Measurements from ENCODE around the gene KPNA6.

DNA sequence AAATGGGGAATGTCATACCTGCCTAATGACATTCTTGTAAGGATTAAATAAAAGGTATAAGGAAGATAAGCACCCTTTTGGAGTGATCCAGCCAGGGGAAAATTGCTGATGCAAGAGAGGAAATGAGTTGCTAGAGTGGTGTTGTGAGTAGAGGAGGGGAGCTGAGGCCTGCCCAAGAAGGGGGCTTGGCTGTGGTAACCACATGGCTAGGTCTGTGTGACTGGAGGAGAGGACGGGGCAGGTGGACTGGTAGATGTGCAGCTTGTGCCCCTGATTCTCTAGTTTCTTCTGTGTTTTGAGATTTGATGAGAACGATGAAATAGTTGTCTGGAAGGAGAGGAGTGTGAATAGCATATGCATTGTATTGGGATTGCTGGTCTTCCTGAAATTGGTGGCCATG is 78.2 kb downstream of the KPNA6 start:
- no peak for TF ChIP-seq EZH2 (optimal IDR thresholded peaks at IDR 0.05; ENCODE audit: low read depth, low read length)
- TF ChIP-seq, protein P1, sequence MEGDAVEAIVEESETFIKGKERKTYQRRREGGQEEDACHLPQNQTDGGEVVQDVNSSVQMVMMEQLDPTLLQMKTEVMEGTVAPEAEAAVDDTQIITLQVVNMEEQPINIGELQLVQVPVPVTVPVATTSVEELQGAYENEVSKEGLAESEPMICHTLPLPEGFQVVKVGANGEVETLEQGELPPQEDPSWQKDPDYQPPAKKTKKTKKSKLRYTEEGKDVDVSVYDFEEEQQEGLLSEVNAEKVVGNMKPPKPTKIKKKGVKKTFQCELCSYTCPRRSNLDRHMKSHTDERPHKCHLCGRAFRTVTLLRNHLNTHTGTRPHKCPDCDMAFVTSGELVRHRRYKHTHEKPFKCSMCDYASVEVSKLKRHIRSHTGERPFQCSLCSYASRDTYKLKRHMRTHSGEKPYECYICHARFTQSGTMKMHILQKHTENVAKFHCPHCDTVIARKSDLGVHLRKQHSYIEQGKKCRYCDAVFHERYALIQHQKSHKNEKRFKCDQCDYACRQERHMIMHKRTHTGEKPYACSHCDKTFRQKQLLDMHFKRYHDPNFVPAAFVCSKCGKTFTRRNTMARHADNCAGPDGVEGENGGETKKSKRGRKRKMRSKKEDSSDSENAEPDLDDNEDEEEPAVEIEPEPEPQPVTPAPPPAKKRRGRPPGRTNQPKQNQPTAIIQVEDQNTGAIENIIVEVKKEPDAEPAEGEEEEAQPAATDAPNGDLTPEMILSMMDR (IDR thresholded peaks at IDR 0.05; ENCODE audit: low read length) = no peak
